Subcutaneous abdominal adipose tissue (tissue), 5 donors: ENCODE measurements around the gene PPBP.

Experiments
- H3K27ac ChIP-seq: one replicate; pipeline ENCODE4 v1.7.0; 2013; ENCODE audit warnings: low read depth, mild to moderate bottlenecking, inconsistent platforms, low read length, moderate library complexity
- H3K27me3 ChIP-seq, 5 donors: one replicate each; pipeline ENCODE4 v1.7.0; 2013; ENCODE audit warnings: low read length in 5 of 5, inconsistent platforms in 1 of 5; ENCODE audit not compliant: control insufficient read depth in 5 of 5, insufficient read depth in 4 of 5
- H3K36me3 ChIP-seq, 5 donors: one replicate each; pipeline ENCODE4 v1.7.0; 2013; ENCODE audit warnings: low read length in 5 of 5; ENCODE audit not compliant: control insufficient read depth in 5 of 5, insufficient read depth in 5 of 5
- H3K4me1 ChIP-seq, 5 donors: one replicate each; pipeline ENCODE4 v1.7.0; 2013; ENCODE audit warnings: low read length in 5 of 5, mild to moderate bottlenecking in 3 of 5, moderate library complexity in 1 of 5; ENCODE audit not compliant: control insufficient read depth in 5 of 5, insufficient read depth in 5 of 5
- H3K4me3 ChIP-seq, 5 donors: one replicate each; pipeline ENCODE4 v1.7.0; 2013; ENCODE audit warnings: low read length in 5 of 5, low read depth in 1 of 5
- H3K9ac ChIP-seq, 5 donors: one replicate each; pipeline ENCODE4 v1.7.0; 2013; ENCODE audit warnings: low read length in 5 of 5, mild to moderate bottlenecking in 4 of 5, moderate library complexity in 3 of 5
- H3K9me3 ChIP-seq, 5 donors: one replicate each; pipeline ENCODE4 v1.7.0; 2013; ENCODE audit warnings: low read length in 5 of 5; ENCODE audit not compliant: control insufficient read depth in 5 of 5
- donor health status: healthy.
- donor health status: healthy.
- donor health status: healthy.
- donor health status: healthy.
- donor health status: healthy.

The PPBP gene

GRCh38 chr4:73944061-73944875, 43.7 kb downstream of the PPBP start:
- H3K36me3 ChIP-seq: no peaks in the 10 kb centered on the region
- H3K4me1 ChIP-seq: peaks cover 0 to 22% (median 13%) of the 10 kb centered on the region in 5 donors
- peak overlapping the region; percentile 16 to 58 (median 51) for H3K4me3 ChIP-seq
- H3K27ac ChIP-seq: no peak overlapping the region
- H3K9me3 ChIP-seq: no peaks in the 10 kb centered on the region
- peaks cover 6 to 25% (median 13%) of the 10 kb centered on the region in 5 donors for H3K27me3 ChIP-seq
- no peak overlapping the region for H3K9ac ChIP-seq

DNA sequence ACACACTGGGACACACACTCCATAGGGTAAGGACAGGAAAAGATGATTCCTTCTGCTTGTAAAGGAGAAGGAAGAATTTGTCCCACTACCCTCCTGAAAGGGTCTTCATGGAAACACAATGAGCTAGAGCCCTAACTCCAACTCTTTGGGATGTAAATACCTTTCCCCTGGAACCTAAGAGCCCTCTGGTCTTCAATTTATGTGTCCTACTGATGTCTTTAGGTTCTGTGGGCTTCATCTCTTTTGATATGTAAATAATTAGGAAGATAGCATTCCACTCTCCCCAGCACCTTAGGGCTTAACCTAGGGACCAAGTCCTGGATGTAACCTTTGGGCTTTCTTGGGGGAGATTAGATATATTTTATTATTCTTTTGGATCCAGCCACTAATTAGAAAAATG, 44.4 kb downstream of the PPBP start:
- peaks cover 0 to 15% (median 13%) of the 10 kb centered on the region in 5 donors for H3K4me1 ChIP-seq
- peaks cover 6 to 25% (median 13%) of the 10 kb centered on the region in 5 donors for H3K27me3 ChIP-seq
- no peak overlapping the region for H3K27ac ChIP-seq
- no peaks in the 10 kb centered on the region for H3K9me3 ChIP-seq
- H3K4me3 ChIP-seq: no peak overlapping the region
- no peaks in the 10 kb centered on the region for H3K36me3 ChIP-seq
- no peak overlapping the region for H3K9ac ChIP-seq

GRCh38 chr4:73936969-73937368, 51.0 kb downstream of the PPBP start:
- Histone ChIP-seq H3K9me3 (no peaks in the 10 kb centered on the region), H3K4me3 (no peak overlapping the region), H3K27me3 (peaks cover 0 to 7% (median 0%) of the 10 kb centered on the region in 5 donors), H3K9ac (no peak overlapping the region), H3K36me3 (no peaks in the 10 kb centered on the region), H3K27ac (no peak overlapping the region), H3K4me1 (no peaks in the 10 kb centered on the region)
